Left lung (tissue), 10 donors: ENCODE measurements around the gene ZNF277. TPM values are rescaled to one million over a fixed set of nuclear protein-coding genes. Genes with fewer than 3 reads are reported as not detected.

Source experiments
- ATAC-seq: fragments of 200-7000 bp; cut with Tn5 transposase; one replicate; pipeline ENCODE4 v1.9.1; 2020; ENCODE audit warnings: moderate library complexity
- DNase-seq, 4 donors: peaks; one replicate each; pipeline ENCODE4 v3.0.0-alpha.2; 2013 to 2020
- H3K27ac ChIP-seq, 2 donors: fragments of 200-600 bp; sonication (generic) in 1 of 2; one replicate each; pipeline versions ENCODE4 v1.5.0 to v1.8.0; 2020 to 2021
- H3K27me3 ChIP-seq, 2 donors: fragments of 200-600 bp; sonication (generic) in 1 of 2; one replicate each; pipeline versions ENCODE4 v1.5.0 to v1.8.0; 2020 to 2021
- H3K36me3 ChIP-seq, 2 donors: fragments of 200-600 bp; sonication (generic) in 1 of 2; one replicate each; pipeline versions ENCODE4 v1.5.0 to v1.8.0; 2020 to 2021
- H3K4me1 ChIP-seq, 2 donors: fragments of 200-600 bp; one replicate each; pipeline ENCODE4 v1.8.0; 2021
- H3K4me3 ChIP-seq, 2 donors: fragments of 200-600 bp; sonication (generic) in 1 of 2; one replicate each; pipeline versions ENCODE4 v1.5.0 to v1.8.0; 2020 to 2021; ENCODE audit warnings: mild to moderate bottlenecking in 1 of 2
- H3K9me3 ChIP-seq, 2 donors: fragments of 200-600 bp; sonication (generic) in 1 of 2; one replicate each; pipeline versions ENCODE4 v1.5.0 to v1.8.0; 2020 to 2021
- CTCF ChIP-seq, 2 donors: fragments of 200-600 bp; sonication (generic) in 1 of 2; IDR thresholded peaks; one replicate each; pipeline versions ENCODE4 v1.5.0 to v1.8.0; 2021; ENCODE audit warnings: antibody characterized with exemption in 2 of 2
- intact Hi-C, 2 donors: fragments of 100-400 bp; cut with DNase I; formaldehyde crosslinking; loops; one replicate each; pipeline versions ENCODE4 v1.11.2 to v1.14.2; 2022
- polyA plus RNA-seq, 6 donors: library from polyadenylated mRNA; unstranded; fragments of 120-200 nt; gene quantifications; one replicate each; pipeline ENCODE4 v1.2.1, GENCODE V29; 2013; ENCODE audit not compliant: insufficient read length in 6 of 6
- total RNA-seq, 2 donors: library from RNA; stranded (reverse); fragmentation: NEBNext Ultra II Directional; extraction: Animal tissue kit (Norgen Biotek cat#: 25700); gene quantifications; one replicate each; pipeline ENCODE4 v1.2.1, GENCODE V29; 2021
- donor health status: DM: no; HTN: yes; CAD: no.
- donor health status: DM: no; HTN: no; CAD: no.

Gene ZNF277
- total and polyA plus RNA-seq, 8 donors, result 19.8 to 41.0 (median 34.5) TPM

GRCh38 chr7:112168915-112169314 is 37.6 kb upstream of the ZNF277 start:
- Histone ChIP-seq H3K4me1 (peaks cover 0 to 6% of the 10 kb centered on the region in 2 donors), H3K36me3 (no peaks in the 10 kb centered on the region), H3K9me3 (no peaks in the 10 kb centered on the region), H3K4me3 (no peak overlapping the region), H3K27ac (no peak overlapping the region), H3K27me3 (no peaks in the 10 kb centered on the region)
- TF ChIP-seq CTCF (IDR thresholded peaks at IDR 0.05), result no peak
- ATAC-seq (no peak), DNase-seq (no peak)
- intact Hi-C loops, result no loop called here

DNA sequence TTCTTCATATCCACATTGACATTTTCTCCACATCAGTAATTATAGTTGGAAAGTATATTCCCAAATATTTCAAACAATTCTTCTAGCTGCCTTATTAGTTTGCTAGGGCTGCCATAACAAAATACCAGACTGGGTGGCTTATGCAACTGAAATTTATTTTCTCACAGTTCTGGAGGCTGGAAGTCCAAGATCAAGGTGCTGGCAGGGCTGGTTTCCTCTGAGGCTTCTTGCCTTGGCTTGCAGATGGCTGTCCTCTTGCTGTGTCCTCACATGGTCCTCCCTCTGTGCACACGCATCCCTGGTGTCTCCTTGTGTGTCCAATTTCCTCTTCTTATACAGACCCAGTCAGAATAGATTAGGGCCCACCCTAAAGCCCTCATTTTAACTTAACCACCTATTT is 34.8 kb upstream of the ZNF277 start:
- ATAC-seq (no peak), DNase-seq (no peak)
- Histone ChIP-seq H3K36me3 (no peaks in the 10 kb centered on the region), H3K4me3 (no peak overlapping the region), H3K9me3 (no peaks in the 10 kb centered on the region), H3K27ac (no peak overlapping the region), H3K27me3 (no peaks in the 10 kb centered on the region), H3K4me1 (peaks cover 0 to 3% of the 10 kb centered on the region in 2 donors)
- intact Hi-C loops, result no loop called here
- TF ChIP-seq CTCF (IDR thresholded peaks at IDR 0.05), result no peak

- H3K27me3 ChIP-seq, result no peaks in the 10 kb centered on the region
- DNase-seq (no peak), ATAC-seq (no peak)
- TF ChIP-seq CTCF (IDR thresholded peaks at IDR 0.05), result no peak
- no peaks in the 10 kb centered on the region for H3K36me3 ChIP-seq
- intact Hi-C loops, result no loop called here
- H3K4me1 ChIP-seq, result peaks cover 0 to 3% of the 10 kb centered on the region in 2 donors
- H3K27ac ChIP-seq, result peak overlapping the region in 1 of 2 donors; percentile 20
- no peaks in the 10 kb centered on the region for H3K9me3 ChIP-seq
- H3K4me3 ChIP-seq, result no peak overlapping the region
Observed at GRCh38 chr7:112172870-112173567, 33.5 kb upstream of the ZNF277 start.

- Histone ChIP-seq H3K9me3 (no peaks in the 10 kb centered on the region), H3K4me3 (no peak overlapping the region), H3K36me3 (no peaks in the 10 kb centered on the region), H3K27ac (peak overlapping the region in 1 of 2 donors; percentile 20), H3K4me1 (no peaks in the 10 kb centered on the region), H3K27me3 (no peaks in the 10 kb centered on the region)
- DNase-seq (no peak), ATAC-seq (no peak)
- intact Hi-C loops, result no loop called here
- TF ChIP-seq CTCF (IDR thresholded peaks at IDR 0.05), result no peak
Observed at GRCh38 chr7:112173568-112173905, 33.0 kb upstream of the ZNF277 start.

DNA sequence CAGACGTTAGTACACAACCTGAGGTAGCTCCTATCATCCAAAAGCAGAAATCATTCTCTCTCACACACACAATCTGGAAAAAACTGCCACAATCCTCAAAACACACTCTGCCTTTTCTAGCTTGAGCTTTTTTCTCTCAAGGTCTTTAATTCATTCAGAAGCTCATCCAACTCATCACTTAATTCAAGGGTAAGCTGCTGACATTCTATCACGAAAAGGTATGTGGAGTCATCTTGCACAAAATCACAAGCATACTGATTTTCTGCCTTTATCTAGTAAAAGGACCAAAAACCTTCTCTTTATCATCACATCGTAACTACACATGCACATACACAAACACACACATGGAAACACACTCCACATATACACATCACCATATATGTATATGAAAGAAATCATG is 32.3 kb upstream of the ZNF277 start:
- intact Hi-C loops, result no loop called here
- no peaks in the 10 kb centered on the region for H3K9me3 ChIP-seq
- no peak overlapping the region for H3K4me3 ChIP-seq
- ATAC-seq (no peak), DNase-seq (no peak)
- no peak overlapping the region for H3K27ac ChIP-seq
- TF ChIP-seq CTCF (IDR thresholded peaks at IDR 0.05), result no peak
- no peaks in the 10 kb centered on the region for H3K36me3 ChIP-seq
- H3K4me1 ChIP-seq, result no peaks in the 10 kb centered on the region
- H3K27me3 ChIP-seq, result no peaks in the 10 kb centered on the region
